GM18505 (cell line): Measurements from ENCODE around the gene SMC1B.
"Not testable (repeated sequence)": the region's sequence is repeated elsewhere in the genome, so short reads cannot be mapped to it uniquely, and the experiment has no call there.

Source experiments
- ATAC-seq: cut with Tn5 transposase; IDR thresholded peaks from one replicate; pipeline ENCODE4 v1.9.1; 2021; ENCODE audit not compliant: unreplicated experiment
- POLR2A ChIP-seq: IDR thresholded peaks from 4 replicates; pipeline ENCODE4 v1.6.1; 2011; ENCODE audit warnings: borderline replicate concordance; ENCODE audit not compliant: insufficient read depth, insufficient read length; ENCODE audit errors: extremely low read depth

Gene SMC1B

DNA sequence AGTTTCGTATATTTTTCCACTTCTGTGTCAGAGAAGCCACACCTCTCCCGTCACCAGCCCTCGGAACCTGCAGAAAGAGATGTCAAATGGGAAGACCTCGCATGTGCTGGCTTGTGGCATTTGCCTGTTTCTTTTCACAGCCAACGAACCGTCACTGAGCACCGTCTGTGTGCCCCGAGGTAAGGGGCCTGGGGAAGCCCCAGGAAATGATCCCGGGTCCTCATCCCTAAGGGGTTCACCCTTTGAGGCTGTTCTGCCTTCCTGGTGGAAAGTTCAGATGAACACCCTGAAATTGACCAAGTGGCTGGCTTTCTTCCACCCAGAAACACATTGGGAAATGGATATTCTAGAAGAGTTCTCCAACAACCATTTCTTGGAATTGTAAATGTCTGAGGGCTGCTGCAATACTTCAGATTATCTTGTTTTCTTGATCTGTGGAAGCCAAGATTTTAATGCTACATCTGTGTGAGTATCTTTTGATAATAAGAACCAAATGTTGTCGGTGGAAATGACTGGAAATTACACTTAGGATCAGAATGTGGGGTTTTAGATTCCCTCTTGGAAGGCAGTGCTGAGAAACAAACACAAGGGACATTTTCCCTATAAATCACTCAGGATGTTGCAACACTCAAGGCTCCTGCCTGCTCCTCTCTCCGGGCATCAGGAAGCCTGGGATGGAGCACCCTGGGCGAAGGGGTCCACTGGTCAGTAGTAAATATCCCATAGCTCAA, 37.7 kb upstream of the SMC1B start:
- TF ChIP-seq POLR2A = no peak
- ATAC-seq = no peak

DNA sequence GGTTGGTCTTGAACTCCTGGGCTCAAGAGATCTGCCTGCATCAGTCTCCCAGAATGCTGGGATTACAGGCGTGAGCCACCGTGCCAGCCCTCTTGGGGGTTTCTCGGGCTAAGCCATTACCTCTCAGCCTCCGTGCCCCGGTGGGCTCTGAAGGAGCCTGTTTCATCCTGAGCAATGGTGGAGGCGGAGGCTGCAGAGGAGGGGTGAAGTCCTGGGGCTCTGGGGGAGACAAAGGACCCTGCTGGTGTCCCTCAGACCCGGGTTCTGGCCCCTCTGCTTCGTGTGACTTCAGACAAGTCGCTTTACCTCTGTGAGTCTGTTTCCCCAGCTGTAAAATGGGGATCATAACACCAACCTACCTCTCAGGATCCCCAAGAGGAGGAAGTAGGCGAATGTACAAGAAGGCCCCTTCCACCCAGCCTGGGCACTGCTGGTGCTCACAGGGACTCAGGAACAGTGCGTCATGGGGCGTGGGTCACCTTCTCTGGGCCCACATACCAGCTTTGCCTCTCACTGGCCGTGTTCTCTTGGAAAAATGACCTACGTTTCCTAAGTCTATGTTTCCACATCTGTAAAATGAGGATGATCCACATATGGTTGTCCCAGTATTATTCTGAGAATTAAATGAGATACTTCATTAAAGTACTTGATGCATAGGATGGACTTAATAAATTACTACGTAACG, 36.8 kb upstream of the SMC1B start:
- TF ChIP-seq POLR2A = no peak
- ATAC-seq = no peak

DNA sequence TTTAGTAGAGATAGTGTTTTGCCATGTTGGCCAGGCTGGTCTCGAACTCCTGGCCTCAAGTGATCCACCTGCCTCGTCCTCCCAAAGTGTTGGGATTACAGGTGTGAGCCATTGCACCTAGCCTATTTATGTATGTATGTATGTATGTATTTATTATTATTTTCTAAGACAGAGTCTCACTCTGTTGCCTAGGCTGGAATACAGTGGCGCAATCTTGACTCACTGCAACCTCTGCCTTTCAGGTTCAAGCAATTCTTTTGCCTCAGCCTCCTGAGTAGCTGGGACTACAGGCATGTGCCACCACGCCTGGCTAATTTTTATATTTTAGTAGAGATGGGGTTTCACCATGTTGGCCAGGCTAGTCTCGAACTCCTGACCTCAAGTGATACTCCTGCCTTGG, 36.0 kb upstream of the SMC1B start:
- not testable (repeated sequence) for ATAC-seq

DNA sequence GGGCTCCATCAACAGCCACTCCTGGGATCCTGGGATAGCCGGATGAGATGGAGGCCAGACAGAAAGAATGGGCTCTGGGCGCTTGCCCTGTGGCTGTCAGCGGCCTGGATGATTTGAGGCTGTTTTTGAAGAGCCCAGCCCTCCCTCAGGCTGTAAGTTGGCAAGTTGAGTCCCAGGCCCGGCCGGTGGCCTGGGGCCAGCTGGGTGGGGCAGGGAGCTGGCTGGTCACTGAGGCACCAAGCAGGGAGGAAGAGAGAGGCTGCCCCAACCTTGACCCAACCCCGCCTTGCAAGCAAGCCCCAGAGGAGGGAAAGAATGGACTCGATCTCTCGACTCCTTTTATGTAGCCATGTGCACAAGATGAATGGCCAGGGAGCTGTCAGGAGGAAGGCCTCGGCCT, 35.0 kb upstream of the SMC1B start:
- no peak for ATAC-seq
- no peak for TF ChIP-seq POLR2A

DNA sequence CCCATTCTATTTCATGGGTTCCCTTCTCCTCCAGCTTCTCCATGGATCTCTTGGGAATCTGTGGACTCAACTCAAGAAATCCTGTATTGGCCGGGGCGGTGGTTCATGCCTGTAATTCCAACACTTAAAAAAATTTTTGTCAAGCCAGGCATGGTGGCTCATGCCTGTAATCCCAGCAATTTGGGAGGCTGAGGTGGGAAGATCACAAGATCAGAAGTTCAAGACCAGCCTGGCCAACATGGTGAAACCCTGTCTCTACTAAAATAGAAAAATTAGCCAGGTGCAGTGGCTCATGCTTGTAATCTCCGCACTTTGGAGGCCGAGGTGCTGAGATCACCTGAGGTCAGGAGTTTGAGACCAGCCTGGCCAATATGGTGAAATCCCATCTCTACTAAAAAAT, 34.2 kb upstream of the SMC1B start:
- ATAC-seq = not testable (repeated sequence)

DNA sequence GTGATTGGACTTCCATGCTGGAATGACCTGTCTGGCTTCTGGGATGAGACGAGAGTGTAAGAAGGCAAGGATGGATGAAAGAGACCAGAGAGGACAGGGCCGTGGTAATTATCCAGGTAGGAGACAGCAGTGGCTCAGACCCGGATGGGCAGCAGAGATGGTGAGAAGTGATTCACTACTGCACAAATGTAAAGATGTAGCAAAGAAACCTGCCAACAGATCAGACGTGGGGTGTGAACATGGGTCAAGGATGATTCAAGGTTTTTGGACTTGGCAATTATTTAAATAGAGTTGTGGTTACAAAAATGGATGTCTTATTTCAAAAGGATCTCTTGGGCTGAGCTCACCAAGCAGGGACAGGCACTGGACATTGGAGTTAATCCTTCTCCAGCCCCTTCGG, 32.8 kb upstream of the SMC1B start:
- ATAC-seq = no peak
- TF ChIP-seq POLR2A = no peak

DNA sequence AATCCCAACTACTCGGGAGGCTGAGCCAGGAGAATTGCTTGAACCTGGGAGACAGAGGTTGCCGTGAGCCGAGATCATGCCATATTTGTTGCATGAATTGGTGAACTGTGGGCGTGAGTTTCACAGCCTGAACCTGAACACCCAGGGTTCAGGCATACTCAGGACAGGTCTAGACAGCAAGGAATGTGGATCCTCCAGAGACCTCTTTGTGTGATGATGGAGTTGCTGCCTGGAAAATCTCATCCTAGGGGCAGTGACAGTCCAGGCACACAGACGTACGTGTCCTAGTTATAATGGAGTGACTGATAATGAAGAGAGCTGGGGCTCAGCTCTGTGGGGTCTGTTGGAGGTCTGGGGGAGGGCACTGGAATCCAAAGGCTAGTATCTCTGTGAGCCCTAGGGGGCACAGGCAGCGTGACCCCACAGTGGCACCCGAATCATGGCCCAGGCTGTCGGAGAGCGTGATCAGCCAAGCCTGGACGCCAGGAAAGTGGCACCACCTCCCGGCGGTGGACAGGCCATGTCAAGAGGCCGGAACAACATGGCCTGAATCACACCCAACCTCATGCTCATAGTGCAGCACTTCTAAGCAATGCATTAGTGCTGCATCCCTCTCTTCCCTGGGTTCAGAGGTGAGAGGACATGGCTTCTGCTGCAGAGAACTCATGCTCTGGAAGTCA, 31.8 kb upstream of the SMC1B start:
- no peak for TF ChIP-seq POLR2A
- no peak for ATAC-seq

DNA sequence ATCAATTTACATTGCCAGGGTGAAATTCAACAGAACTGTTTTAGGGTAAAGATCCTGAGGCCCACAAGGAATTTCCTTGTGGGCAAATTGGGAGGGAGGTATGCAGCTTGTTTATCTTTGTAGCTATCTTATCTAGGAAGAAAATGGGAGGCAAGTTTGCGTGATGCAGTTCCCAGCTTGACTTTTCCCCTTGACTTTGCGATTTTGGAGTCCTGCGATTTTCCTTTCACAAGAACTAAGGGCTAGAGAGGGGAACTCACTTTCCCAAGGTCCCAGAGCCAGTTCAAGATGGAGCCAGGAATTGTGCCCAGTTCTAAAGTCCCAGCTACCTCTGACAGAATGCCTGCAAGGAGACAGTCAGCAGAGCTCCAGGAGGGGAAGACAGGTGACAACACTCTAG, 30.8 kb upstream of the SMC1B start:
- TF ChIP-seq POLR2A = no peak
- no peak for ATAC-seq

DNA sequence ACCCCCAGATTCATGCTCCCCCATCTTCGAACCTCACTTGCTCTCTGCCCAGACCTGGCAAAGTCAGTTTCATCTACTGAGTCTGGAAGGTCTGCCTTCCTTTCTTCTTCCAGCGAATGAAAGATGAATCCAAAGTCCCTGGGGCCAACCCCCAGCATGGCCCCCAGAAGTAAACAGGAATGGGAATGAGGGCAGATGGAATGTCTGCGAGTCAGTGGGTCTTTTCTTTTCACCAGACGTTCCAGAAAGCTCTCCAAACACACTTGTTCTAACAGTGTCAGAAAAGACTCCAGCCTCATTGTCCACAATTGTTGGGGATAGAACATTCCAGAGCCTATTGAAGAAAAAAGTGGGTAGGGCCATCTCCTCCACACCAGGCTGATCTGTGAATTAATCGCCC, 28.7 kb upstream of the SMC1B start:
- TF ChIP-seq POLR2A = no peak
- ATAC-seq = no peak

DNA sequence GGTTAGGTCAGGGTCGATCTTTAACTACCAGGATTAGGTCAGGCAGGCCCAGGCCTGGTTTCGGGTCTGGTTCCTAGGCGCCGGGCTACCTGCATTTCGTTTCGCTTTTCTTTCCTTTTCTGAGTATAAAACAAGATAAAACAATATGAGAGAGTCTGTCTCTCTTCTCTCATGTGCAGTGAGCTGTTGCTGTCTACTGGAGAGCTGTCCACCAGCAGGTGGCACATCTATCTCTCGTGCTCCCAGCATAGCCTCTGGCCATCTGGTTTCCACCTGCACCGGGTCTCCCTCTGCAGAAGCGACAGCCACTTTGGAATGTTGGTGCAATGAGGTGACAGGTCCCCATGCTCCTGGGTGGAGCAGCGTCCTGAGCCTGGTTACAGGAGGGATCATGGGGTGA, 27.7 kb upstream of the SMC1B start:
- ATAC-seq = no peak
- no peak for TF ChIP-seq POLR2A

DNA sequence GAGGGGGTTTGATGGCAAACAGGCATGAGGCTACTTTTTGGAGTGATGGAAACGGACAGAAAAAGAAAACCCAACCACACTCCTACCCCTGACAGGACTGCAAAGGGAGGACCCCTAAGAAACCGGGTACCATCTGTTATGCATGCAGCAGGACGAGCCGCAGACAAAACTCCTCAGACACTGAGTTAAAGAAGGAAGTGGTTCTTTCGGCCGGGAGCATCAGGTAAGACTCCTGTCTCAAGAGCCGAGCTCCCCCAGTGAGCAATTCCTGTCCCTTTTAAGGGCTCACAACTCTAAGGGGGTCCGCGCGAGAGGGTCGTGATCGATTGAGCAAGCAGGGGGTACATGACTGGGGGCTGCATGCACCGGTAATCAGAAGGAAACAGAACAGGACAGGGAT, 27.3 kb upstream of the SMC1B start:
- not testable (repeated sequence) for ATAC-seq

DNA sequence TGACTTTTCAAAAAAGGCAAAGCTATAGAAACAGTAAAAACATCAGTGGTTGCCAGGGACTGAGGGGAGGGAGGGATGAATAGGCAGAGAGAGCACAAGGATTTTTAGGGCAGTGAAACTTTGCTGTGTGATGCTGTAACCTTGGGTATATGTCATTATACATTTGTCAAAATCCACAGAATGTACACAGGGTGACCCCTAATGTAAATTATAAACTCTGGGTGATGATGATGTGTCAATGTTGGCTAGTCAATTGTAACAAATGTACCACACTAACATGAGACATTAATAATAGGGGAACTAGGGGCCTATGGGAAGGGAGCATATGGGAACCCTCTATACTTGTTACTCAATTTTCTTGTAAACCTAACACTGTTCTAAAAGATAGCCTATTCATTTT, 24.9 kb upstream of the SMC1B start:
- TF ChIP-seq POLR2A = no peak
- ATAC-seq = no peak

DNA sequence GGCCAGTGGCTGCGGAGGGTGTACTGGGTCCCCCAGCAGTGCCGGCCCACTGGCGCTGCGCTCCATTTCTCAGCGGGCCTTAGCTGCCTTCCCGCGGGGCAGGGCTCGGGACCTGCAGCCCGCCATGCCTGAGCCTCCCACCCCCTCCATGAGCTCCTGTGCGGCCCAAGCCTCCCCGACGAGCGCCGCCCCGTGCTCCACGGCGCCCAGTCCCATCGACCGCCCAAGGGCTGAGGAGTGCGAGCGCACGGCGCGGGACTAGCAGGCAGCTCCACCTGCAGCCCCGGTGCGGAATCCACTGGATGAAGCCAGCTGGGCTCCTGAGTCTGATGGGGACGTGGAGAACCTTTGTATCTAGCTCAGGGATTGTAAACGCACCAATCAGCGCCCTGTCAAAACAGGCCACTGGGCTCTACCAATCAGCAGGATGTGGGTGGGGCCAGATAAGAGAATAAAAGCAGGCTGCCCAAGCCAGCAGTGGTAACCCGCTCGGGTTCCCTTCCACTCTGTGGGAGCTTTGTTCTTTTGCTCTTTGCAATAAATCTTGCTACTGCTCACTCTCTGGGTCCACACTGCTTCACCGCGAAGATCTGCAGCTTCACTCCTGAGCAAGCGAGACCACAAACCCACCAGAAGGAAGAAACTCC, 23.6 kb upstream of the SMC1B start:
- ATAC-seq = not testable (repeated sequence)

DNA sequence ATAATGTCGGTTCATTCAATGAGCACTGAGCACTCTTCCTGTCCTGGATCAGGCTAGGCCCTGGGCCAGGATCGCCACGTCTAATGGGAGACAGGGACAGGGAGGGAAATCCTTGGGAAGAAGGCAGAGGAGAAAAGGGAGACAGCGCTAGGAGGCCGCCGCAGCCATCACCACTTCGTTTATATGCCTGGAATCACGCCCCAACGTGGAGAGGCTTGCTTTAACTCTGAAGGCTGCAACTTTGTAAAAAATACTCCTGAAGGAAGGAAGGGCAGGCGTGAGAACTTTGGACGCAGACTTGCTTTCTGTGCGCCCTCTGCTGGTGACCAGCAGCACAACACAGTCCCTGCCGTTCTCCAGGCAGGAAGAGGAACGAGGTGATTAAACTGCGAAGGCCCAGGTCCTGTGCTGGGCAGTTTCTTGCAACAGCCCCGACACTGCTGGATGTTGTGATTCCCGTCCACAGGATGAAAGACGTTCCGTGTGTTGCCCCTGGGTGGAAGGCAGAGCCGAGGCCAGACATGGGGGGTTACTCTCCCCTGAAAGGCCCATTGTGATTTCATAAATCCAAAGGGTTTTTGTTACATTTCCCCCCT, 22.2 kb upstream of the SMC1B start:
- TF ChIP-seq POLR2A = no peak
- ATAC-seq = no peak
